Caco-2 (cell line): ENCODE measurements around the gene HOXC10. TPM values are rescaled to one million over a fixed set of nuclear protein-coding genes. Genes with fewer than 3 reads are reported as not detected.

Source experiments
- BruUV-seq: library from RNA; stranded (reverse); fragments of 400-500 nt; replicated peaks from 2 replicates; lab custom pipeline; 2021; lab: Mats Ljungman, UMichigan
- CTCF ChIA-PET: fragments of 300-600 bp; sonication (Branson Sonifier 250); formaldehyde crosslinking; loops from one replicate; lab custom pipeline; 2022; ENCODE audit warnings: antibody characterized with exemption; lab: Charles Lee
- POLR2A ChIA-PET: fragments of 300-600 bp; sonication (Branson Sonifier 250); formaldehyde crosslinking; loops from one replicate; lab custom pipeline; 2022; ENCODE audit warnings: antibody characterized with exemption; lab: Charles Lee
- DNase-seq, 2 experiments: peaks; one replicate each; pipeline versions ENCODE4 v3.0.0 to v3.0.0-alpha.2; 2020 to 2022
- H3K27me3 ChIP-seq: replicated peaks from 2 replicates; pipeline ENCODE4 v1.6.0; 2011; ENCODE audit warnings: low read length; ENCODE audit not compliant: control insufficient read depth, insufficient read depth
- H3K36me3 ChIP-seq: 2 replicates; pipeline ENCODE4 v1.5.1; 2011; ENCODE audit warnings: low read length; ENCODE audit not compliant: control insufficient read depth, insufficient read depth
- H3K4me1 ChIP-seq: fragments of 250-450 bp; sonication (Bioruptor Pico); 2 replicates; pipeline ENCODE4 v1.5.1; 2020; ENCODE audit warnings: mild to moderate bottlenecking
- H3K4me3 ChIP-seq: 2 replicates; pipeline ENCODE4 v1.5.1; 2011; ENCODE audit warnings: low read depth, mild to moderate bottlenecking, control low read depth, low read length
- H3K9me3 ChIP-seq: fragments of 250-450 bp; sonication (Bioruptor Pico); 2 replicates; pipeline ENCODE4 v1.5.1; 2020; ENCODE audit warnings: mild to moderate bottlenecking, moderate library complexity
- H3K27ac Mint-ChIP-seq: one replicate; pipeline ENCODE4 v1.8.0; 2022; ENCODE audit warnings: mixed read lengths; ENCODE audit not compliant: unreplicated experiment
- H3K27me3 Mint-ChIP-seq: one replicate; pipeline ENCODE4 v1.8.0; 2022; ENCODE audit warnings: mixed read lengths; ENCODE audit not compliant: insufficient read depth, unreplicated experiment
- H3K36me3 Mint-ChIP-seq: one replicate; pipeline ENCODE4 v1.8.0; 2022; ENCODE audit warnings: mild to moderate bottlenecking, mixed read lengths; ENCODE audit not compliant: insufficient read depth, unreplicated experiment
- H3K4me1 Mint-ChIP-seq: one replicate; pipeline ENCODE4 v1.8.0; 2022; ENCODE audit warnings: low read depth, mixed read lengths; ENCODE audit not compliant: unreplicated experiment
- H3K4me3 Mint-ChIP-seq: one replicate; pipeline ENCODE4 v1.8.0; 2022; ENCODE audit warnings: mild to moderate bottlenecking, moderate library complexity, mixed read lengths; ENCODE audit not compliant: unreplicated experiment
- H3K9me3 Mint-ChIP-seq: one replicate; pipeline ENCODE4 v1.8.0; 2022; ENCODE audit warnings: mixed read lengths; ENCODE audit not compliant: unreplicated experiment
- CTCF ChIP-seq, 2 experiments: fragments of 200-600 bp in 1 of 2; IDR thresholded peaks; 1 replicate in 1 of 2; 2 replicates in 1 of 2; pipeline versions ENCODE4 v1.5.1 to v1.8.0; 2011 to 2022; ENCODE audit warnings: antibody characterized with exemption in 1 of 2, control low read depth in 1 of 2, inconsistent platforms in 1 of 2, low read depth in 1 of 2, low read length in 1 of 2, mild to moderate bottlenecking in 1 of 2, moderate library complexity in 1 of 2; ENCODE audit not compliant: insufficient read depth in 1 of 2, severe bottlenecking in 1 of 2, unreplicated experiment in 1 of 2
- intact Hi-C: fragments of 100-400 bp; cut with micrococcal nuclease; formaldehyde crosslinking; loops from one replicate; pipeline ENCODE4 v1.10.0; 2022; ENCODE audit not compliant: unreplicated experiment
- total RNA-seq: library from RNA; stranded (reverse); gene quantifications from 2 replicates; pipeline ENCODE4 v1.2.3, GENCODE V29; 2022

The HOXC10 gene
- total RNA-seq, 1 experiment from 2014 or later = 4.0 TPM

GRCh38 chr12:53965281-53966084 lies 19.5 kb upstream of the HOXC10 start:
- TF ChIP-seq CTCF (IDR thresholded peaks at IDR 0.05; ENCODE audit: insufficient read depth in 1 of 2, low read depth in 1 of 2, low read length in 1 of 2, severe bottlenecking in 1 of 2, unreplicated experiment in 1 of 2) = no peak
- Histone ChIP-seq H3K27me3 (no peaks in the 10 kb centered on the region), H3K9me3 (no peaks in the 10 kb centered on the region), H3K4me1 (0 out of 2 replicates have a peak, but pooled peaks cover 5% of the 10 kb centered on the region), H3K4me3 (no peak overlapping the region), H3K36me3 (no peaks in the 10 kb centered on the region)
- Mint-ChIP-seq H3K36me3 (no peaks in the 10 kb centered on the region), H3K4me1 (peaks cover 23% of the 10 kb centered on the region), H3K9me3 (no peaks in the 10 kb centered on the region), H3K27me3 (no peaks in the 10 kb centered on the region), H3K27ac (no peak overlapping the region), H3K4me3 (no peak overlapping the region)
- BruUV-seq = no TSS peak
- POLR2A ChIA-PET = no interaction called here
- no peak for DNase-seq
- intact Hi-C loops = no loop called here
- CTCF ChIA-PET = no interaction called here

GRCh38 chr12:53966085-53966384 lies 18.9 kb upstream of the HOXC10 start:
- H3K4me1 Mint-ChIP-seq = peaks cover 23% of the 10 kb centered on the region
- no peaks in the 10 kb centered on the region for H3K9me3 ChIP-seq
- H3K4me3 Mint-ChIP-seq = no peak overlapping the region
- intact Hi-C loops = no loop called here
- no peak overlapping the region for H3K27ac Mint-ChIP-seq
- H3K36me3 Mint-ChIP-seq = no peaks in the 10 kb centered on the region
- 0 out of 2 replicates have a peak, but pooled peaks cover 5% of the 10 kb centered on the region for H3K4me1 ChIP-seq
- H3K36me3 ChIP-seq = no peaks in the 10 kb centered on the region
- CTCF ChIA-PET = no interaction called here
- H3K27me3 ChIP-seq = no peaks in the 10 kb centered on the region
- no TSS peak for BruUV-seq
- no peak overlapping the region for H3K4me3 ChIP-seq
- no peak for TF ChIP-seq CTCF (IDR thresholded peaks at IDR 0.05; ENCODE audit: insufficient read depth in 1 of 2, low read depth in 1 of 2, low read length in 1 of 2, severe bottlenecking in 1 of 2, unreplicated experiment in 1 of 2)
- no peaks in the 10 kb centered on the region for H3K27me3 Mint-ChIP-seq
- POLR2A ChIA-PET = no interaction called here
- DNase-seq = no peak
- H3K9me3 Mint-ChIP-seq = no peaks in the 10 kb centered on the region

- intact Hi-C loops = no loop called here
- no peaks in the 10 kb centered on the region for H3K9me3 Mint-ChIP-seq
- BruUV-seq = no TSS peak
- H3K36me3 Mint-ChIP-seq = no peaks in the 10 kb centered on the region
- ChIA-PET CTCF (no interaction called here), POLR2A (no interaction called here)
- H3K36me3 ChIP-seq = no peaks in the 10 kb centered on the region
- H3K27ac Mint-ChIP-seq = no peak overlapping the region
- H3K27me3 Mint-ChIP-seq = no peaks in the 10 kb centered on the region
- peaks cover 23% of the 10 kb centered on the region for H3K4me1 Mint-ChIP-seq
- 0 out of 2 replicates have a peak, but pooled peaks cover 5% of the 10 kb centered on the region for H3K4me1 ChIP-seq
- TF ChIP-seq CTCF (IDR thresholded peaks at IDR 0.05; ENCODE audit: insufficient read depth in 1 of 2, low read depth in 1 of 2, low read length in 1 of 2, severe bottlenecking in 1 of 2, unreplicated experiment in 1 of 2) = no peak
- H3K4me3 Mint-ChIP-seq = no peak overlapping the region
- H3K9me3 ChIP-seq = no peaks in the 10 kb centered on the region
- no peak overlapping the region for H3K4me3 ChIP-seq
- H3K27me3 ChIP-seq = no peaks in the 10 kb centered on the region
- DNase-seq = no peak
These were observed 18.4 kb upstream of the HOXC10 start for GRCh38 chr12:53966385-53967133.
